Central memory CD8-positive, alpha-beta T cell (primary cell): Measurements from ENCODE around the gene TBX19.

ENCODE experiments used
- ATAC-seq: fragments of 150-1000 bp; cut with Tn5 transposase; replicated peaks from 2 replicates; pipeline ENCODE4 v1.10.0; 2022; ENCODE audit warnings: mild to moderate bottlenecking, moderate FRiP score, moderate number of reproducible peaks; ENCODE audit not compliant: poor library complexity, severe bottlenecking; ENCODE audit errors: extremely low read depth
- DNase-seq, 2 donors: peaks; one replicate each; pipeline ENCODE4 v3.0.0; 2021; ENCODE audit warnings: low spot score in 2 of 2
- H3K27ac Mint-ChIP-seq: one replicate; pipeline ENCODE4 v1.8.0; 2022; ENCODE audit warnings: low read depth, mild to moderate bottlenecking, moderate library complexity, mixed read lengths
- H3K27me3 Mint-ChIP-seq: one replicate; pipeline ENCODE4 v1.8.0; 2022; ENCODE audit warnings: mixed read lengths
- H3K36me3 Mint-ChIP-seq: one replicate; pipeline ENCODE4 v1.8.0; 2022; ENCODE audit warnings: mild to moderate bottlenecking, moderate library complexity, mixed read lengths; ENCODE audit not compliant: insufficient read depth
- H3K4me1 Mint-ChIP-seq: one replicate; pipeline ENCODE4 v1.8.0; 2022; ENCODE audit warnings: mixed read lengths
- H3K4me3 Mint-ChIP-seq: one replicate; pipeline ENCODE4 v1.8.0; 2022; ENCODE audit warnings: mild to moderate bottlenecking, moderate library complexity, mixed read lengths
- H3K9me3 Mint-ChIP-seq: one replicate; pipeline ENCODE4 v1.8.0; 2022; ENCODE audit warnings: mixed read lengths

TBX19 gene

GRCh38 chr1:168360151-168361021 lies 79.7 kb downstream of the TBX19 start:
- no peak for DNase-seq
- H3K9me3 Mint-ChIP-seq = no peaks in the 10 kb centered on the region
- no peak for ATAC-seq
- H3K27ac Mint-ChIP-seq = peak overlapping the region; percentile 92
- peaks cover 43% of the 10 kb centered on the region for H3K4me1 Mint-ChIP-seq
- H3K27me3 Mint-ChIP-seq = no peaks in the 10 kb centered on the region
- peak overlapping the region; percentile 40 for H3K4me3 Mint-ChIP-seq
- no peaks in the 10 kb centered on the region for H3K36me3 Mint-ChIP-seq

- peak overlapping the region; percentile 92 for H3K27ac Mint-ChIP-seq
- no peak overlapping the region for H3K4me3 Mint-ChIP-seq
- DNase-seq (no peak), ATAC-seq (no peak)
- H3K27me3 Mint-ChIP-seq = no peaks in the 10 kb centered on the region
- no peaks in the 10 kb centered on the region for H3K36me3 Mint-ChIP-seq
- H3K9me3 Mint-ChIP-seq = no peaks in the 10 kb centered on the region
- peaks cover 49% of the 10 kb centered on the region for H3K4me1 Mint-ChIP-seq
These were observed 80.6 kb downstream of the TBX19 start for GRCh38 chr1:168361252-168361651.

GRCh38 chr1:168362991-168363390 lies 82.3 kb downstream of the TBX19 start:
- Mint-ChIP-seq H3K36me3 (no peaks in the 10 kb centered on the region), H3K9me3 (no peaks in the 10 kb centered on the region), H3K4me1 (peaks cover 51% of the 10 kb centered on the region), H3K27me3 (no peaks in the 10 kb centered on the region), H3K27ac (peak overlapping the region; percentile 92), H3K4me3 (peak overlapping the region; percentile 70)
- DNase-seq (peak in 1 of 2 donors; percentile 70), ATAC-seq (peak; percentile 96)
